Measurements from ENCODE around the gene TTC9B.
"Not testable (repeated sequence)": the region's sequence is repeated elsewhere in the genome, so short reads cannot be mapped to it uniquely, and the experiment has no call there.

The TTC9B gene

GRCh38 chr19:40170303-40170989, 47.7 kb downstream of the TTC9B start:
- not testable (repeated sequence) for DNase-seq (ENCODE audit: low read depth)

- DNase-seq (ENCODE audit: low read depth): not testable (repeated sequence)
Measured at GRCh38 chr19:40169482-40170302, 48.5 kb downstream of the TTC9B start.
